Left ventricle myocardium inferior (tissue), 1 donor: ENCODE results near the gene KRT80. TPM values are rescaled to one million over a fixed set of nuclear protein-coding genes. Genes with fewer than 3 reads are reported as not detected.
A peak's percentile ranks its signal among the peaks of the same experiment; 100 is the strongest.

Experiments
- DNase-seq: peaks from one replicate; pipeline ENCODE4 v3.0.0-alpha.2; 2020
- H3K27ac ChIP-seq: fragments of 200-600 bp; replicated peaks from 2 replicates; pipeline ENCODE4 v1.8.0; 2021
- H3K27me3 ChIP-seq: fragments of 200-600 bp; 2 replicates; pipeline ENCODE4 v1.8.0; 2021; ENCODE audit warnings: low read depth
- H3K36me3 ChIP-seq: fragments of 200-600 bp; 2 replicates; pipeline ENCODE4 v1.8.0; 2021
- H3K4me1 ChIP-seq: fragments of 200-600 bp; 2 replicates; pipeline ENCODE4 v1.8.0; 2021
- H3K4me3 ChIP-seq: fragments of 200-600 bp; 2 replicates; pipeline ENCODE4 v1.8.0; 2021; ENCODE audit warnings: mild to moderate bottlenecking, moderate library complexity
- H3K9me3 ChIP-seq: fragments of 200-600 bp; replicated peaks from 2 replicates; pipeline ENCODE4 v1.8.0; 2021
- intact Hi-C: fragments of 100-400 bp; cut with micrococcal nuclease; formaldehyde crosslinking; loops from one replicate; pipeline ENCODE4 v1.11.0; 2022
- total RNA-seq: library from RNA; stranded (reverse); fragmentation: NEBNext Ultra II Directional; extraction: Animal tissue kit (Norgen Biotek cat#: 25700); gene quantifications from one replicate; pipeline ENCODE4 v1.2.1, GENCODE V29; 2021
- TF ChIP-seq, protein P1 (sequence below): fragments of 200-600 bp; IDR thresholded peaks from 2 replicates; pipeline ENCODE4 v1.8.0; 2021; ENCODE audit warnings: antibody characterized with exemption, mild to moderate bottlenecking, borderline replicate concordance
- donor health status: DM: no; HTN: yes; CAD: no; lungs with severe emphysema.

The KRT80 gene
- total RNA-seq, 1 donor from 2014 or later, result not detected

DNA sequence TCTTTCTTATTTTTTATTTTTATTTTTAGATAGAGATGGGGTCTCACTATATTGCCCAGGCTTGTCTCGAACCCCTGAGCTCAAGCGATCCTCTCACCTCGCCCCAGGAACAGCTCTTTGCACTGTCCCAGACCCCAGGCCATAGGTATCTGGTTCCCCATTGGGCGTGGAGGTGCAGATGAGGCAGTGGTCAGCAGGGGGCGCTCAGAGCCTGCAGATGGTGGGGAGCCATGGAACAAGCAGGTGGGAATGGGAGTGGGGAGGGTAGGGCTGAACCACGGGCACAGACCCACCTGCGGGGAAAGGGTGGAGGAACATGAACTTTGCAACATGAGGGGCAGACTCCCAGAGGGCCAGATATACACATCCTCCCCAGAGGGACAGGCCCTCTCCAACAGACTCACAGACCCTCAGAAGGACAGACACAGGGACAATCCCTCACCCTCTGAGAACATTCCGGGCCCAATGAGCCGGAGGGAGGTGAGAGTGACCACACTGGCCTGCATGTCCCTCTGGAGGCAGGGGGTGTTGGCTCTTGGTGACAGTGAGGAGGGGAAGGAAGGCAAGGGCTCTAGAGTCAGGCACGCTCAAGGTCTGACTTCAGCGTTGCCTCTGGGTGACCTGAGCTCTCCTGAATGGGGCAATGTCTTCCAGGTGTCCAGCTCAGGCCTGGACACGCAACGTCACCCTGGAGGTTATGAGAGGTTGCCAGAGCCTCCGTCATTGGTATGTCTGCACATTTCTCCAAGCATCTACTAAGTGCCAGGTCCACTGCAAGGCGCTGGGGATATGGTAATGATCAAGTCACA is 34.9 kb downstream of the KRT80 start:
- Histone ChIP-seq H3K27me3 (peaks cover 9% of the 10 kb centered on the region), H3K9me3 (no peaks in the 10 kb centered on the region), H3K27ac (no peak overlapping the region), H3K36me3 (no peaks in the 10 kb centered on the region), H3K4me1 (peaks cover 25% of the 10 kb centered on the region), H3K4me3 (no peak overlapping the region)
- DNase-seq, result peak; percentile 69
- TF ChIP-seq, protein P1, sequence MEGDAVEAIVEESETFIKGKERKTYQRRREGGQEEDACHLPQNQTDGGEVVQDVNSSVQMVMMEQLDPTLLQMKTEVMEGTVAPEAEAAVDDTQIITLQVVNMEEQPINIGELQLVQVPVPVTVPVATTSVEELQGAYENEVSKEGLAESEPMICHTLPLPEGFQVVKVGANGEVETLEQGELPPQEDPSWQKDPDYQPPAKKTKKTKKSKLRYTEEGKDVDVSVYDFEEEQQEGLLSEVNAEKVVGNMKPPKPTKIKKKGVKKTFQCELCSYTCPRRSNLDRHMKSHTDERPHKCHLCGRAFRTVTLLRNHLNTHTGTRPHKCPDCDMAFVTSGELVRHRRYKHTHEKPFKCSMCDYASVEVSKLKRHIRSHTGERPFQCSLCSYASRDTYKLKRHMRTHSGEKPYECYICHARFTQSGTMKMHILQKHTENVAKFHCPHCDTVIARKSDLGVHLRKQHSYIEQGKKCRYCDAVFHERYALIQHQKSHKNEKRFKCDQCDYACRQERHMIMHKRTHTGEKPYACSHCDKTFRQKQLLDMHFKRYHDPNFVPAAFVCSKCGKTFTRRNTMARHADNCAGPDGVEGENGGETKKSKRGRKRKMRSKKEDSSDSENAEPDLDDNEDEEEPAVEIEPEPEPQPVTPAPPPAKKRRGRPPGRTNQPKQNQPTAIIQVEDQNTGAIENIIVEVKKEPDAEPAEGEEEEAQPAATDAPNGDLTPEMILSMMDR, result peak; percentile 94
- intact Hi-C loops, result loop anchor here (5.0 kb wide), 2 partner anchors 170 to 350 kb away; no protein-coding TSS in a partner anchor

DNA sequence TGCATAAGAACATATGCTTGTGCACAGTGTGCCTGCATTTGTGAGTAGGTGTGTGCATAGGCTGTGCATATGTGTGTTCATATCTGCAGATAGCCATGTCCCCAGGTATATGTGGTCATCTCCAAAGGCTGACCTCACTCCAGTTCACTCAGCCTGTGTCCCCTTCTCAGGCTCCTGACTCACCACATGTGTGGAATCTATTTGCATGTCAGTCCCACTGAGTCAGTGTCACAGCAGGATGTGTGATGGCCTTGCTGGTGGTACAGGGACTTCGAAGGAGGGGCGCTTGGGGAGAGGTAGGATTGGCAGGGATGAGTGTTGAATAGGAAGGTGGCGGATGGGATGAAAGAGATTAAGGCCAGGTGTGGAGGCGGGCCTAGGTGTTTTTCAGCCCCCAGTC is 35.5 kb downstream of the KRT80 start:
- DNase-seq, result no peak
- H3K36me3 ChIP-seq, result no peaks in the 10 kb centered on the region
- H3K27ac ChIP-seq, result no peak overlapping the region
- H3K4me3 ChIP-seq, result no peak overlapping the region
- intact Hi-C loops, result loop anchor here (5.0 kb wide), 2 partner anchors 171 to 351 kb away; no protein-coding TSS in a partner anchor
- no peaks in the 10 kb centered on the region for H3K9me3 ChIP-seq
- H3K4me1 ChIP-seq, result peaks cover 32% of the 10 kb centered on the region
- TF ChIP-seq, protein P1, result no peak
- H3K27me3 ChIP-seq, result peaks cover 9% of the 10 kb centered on the region

DNA sequence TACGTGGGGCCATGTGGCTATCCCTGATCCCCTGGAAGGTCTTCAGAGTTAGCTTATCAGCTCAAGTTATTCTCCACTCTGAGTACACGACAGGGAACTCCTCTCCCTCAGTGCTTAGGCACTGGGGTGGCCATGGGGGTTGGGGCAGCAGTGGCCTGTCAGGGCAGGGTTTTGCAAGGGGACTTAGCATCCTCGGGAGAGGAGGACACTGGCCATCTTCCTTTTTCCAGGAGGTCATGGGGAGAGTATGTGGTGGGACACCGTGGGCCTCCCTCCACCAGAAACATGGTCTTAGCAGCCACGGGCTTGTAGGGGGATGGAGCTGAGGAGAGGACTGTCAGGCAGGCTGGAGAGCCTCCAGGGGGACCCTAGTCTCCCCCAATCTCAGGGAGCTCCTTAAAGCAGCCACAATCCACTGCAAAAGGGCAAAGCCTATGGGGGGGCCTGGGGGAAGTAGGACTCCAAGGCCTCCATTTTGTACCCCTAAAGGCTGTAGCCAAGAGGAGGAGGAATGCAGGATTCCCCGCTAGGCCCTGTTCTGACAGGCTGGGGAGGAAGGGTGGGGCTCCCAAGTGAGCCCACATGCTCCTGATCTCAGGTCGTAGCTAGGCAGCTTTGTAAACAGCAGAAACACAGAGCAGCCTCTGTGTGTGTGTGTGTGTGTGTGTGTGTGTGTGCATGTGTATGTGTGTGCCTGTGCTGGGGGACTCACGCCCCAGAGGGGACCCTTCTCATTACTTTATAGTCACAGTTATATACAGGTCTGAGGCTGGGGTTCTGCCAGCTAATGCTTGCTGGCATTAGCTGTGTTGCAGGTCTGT is 36.6 kb downstream of the KRT80 start:
- TF ChIP-seq, protein P1, result no peak
- DNase-seq, result no peak
- Histone ChIP-seq H3K9me3 (no peaks in the 10 kb centered on the region), H3K27ac (peak overlapping the region; percentile 74), H3K4me3 (no peak overlapping the region), H3K36me3 (no peaks in the 10 kb centered on the region), H3K4me1 (peaks cover 32% of the 10 kb centered on the region), H3K27me3 (peaks cover 9% of the 10 kb centered on the region)
- intact Hi-C loops, result loop anchor here (5.0 kb wide), 2 partner anchors 172 to 352 kb away; no protein-coding TSS in a partner anchor

DNA sequence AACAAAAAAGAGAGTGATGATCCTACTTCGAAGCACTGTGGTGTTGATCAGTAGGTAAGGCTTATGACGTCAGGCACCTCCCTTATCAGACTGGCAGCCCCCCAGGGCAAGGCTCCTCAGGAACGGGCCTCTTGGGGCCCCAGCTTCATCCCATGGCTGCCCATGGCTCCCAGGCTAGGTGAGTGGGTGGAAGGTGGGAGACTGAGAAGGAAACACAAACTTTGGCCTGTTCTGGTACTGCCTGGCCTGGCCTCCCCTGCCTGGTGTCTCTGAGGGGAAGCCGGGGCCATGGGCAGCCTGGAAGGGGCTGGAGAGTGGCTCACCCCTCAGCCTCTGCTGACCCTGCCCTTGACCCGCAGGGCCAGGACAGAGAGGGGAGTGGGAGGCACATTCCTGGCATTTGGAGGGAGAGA is 38.9 kb downstream of the KRT80 start:
- Histone ChIP-seq H3K4me1 (peaks cover 55% of the 10 kb centered on the region), H3K9me3 (no peaks in the 10 kb centered on the region), H3K27me3 (peaks cover 9% of the 10 kb centered on the region), H3K36me3 (no peaks in the 10 kb centered on the region), H3K27ac (peak overlapping the region; percentile 75), H3K4me3 (no peak overlapping the region)
- TF ChIP-seq, protein P1, result no peak
- intact Hi-C loops, result no loop called here
- no peak for DNase-seq
